Thymus (tissue), 11 donors: ENCODE results near the gene SLC12A1. TPM values are rescaled to one million over a fixed set of nuclear protein-coding genes. Genes with fewer than 3 reads are reported as not detected.

Experiments
- DNase-seq, 9 donors: peaks; one replicate each; pipeline ENCODE4 v3.0.0-alpha.2; 2013; ENCODE audit warnings: low spot score in 9 of 9, low read depth in 6 of 9, missing footprints in 1 of 9
- H3K27ac ChIP-seq, 2 donors: one replicate each; pipeline ENCODE4 v1.5.1; 2013; ENCODE audit warnings: control low read depth in 1 of 2, low read depth in 1 of 2, low read length in 1 of 2, mild to moderate bottlenecking in 1 of 2, moderate library complexity in 1 of 2
- H3K27me3 ChIP-seq, 2 donors: one replicate each; pipeline ENCODE4 v1.5.1; 2013; ENCODE audit warnings: low read length in 1 of 2; ENCODE audit not compliant: control insufficient read depth in 2 of 2, insufficient read depth in 1 of 2
- H3K36me3 ChIP-seq, 2 donors: one replicate each; pipeline ENCODE4 v1.5.1; 2013; ENCODE audit warnings: low read length in 1 of 2, mild to moderate bottlenecking in 1 of 2, moderate library complexity in 1 of 2; ENCODE audit not compliant: control insufficient read depth in 2 of 2, insufficient read depth in 2 of 2
- H3K4me1 ChIP-seq, 2 donors: one replicate each; pipeline ENCODE4 v1.5.1; 2013; ENCODE audit warnings: low read length in 2 of 2; ENCODE audit not compliant: control insufficient read depth in 2 of 2, insufficient read depth in 2 of 2
- H3K4me3 ChIP-seq, 2 donors: one replicate each; pipeline ENCODE4 v1.5.1; 2013; ENCODE audit warnings: low read length in 2 of 2, control low read depth in 1 of 2, mild to moderate bottlenecking in 1 of 2
- H3K9me3 ChIP-seq, 2 donors: one replicate each; pipeline ENCODE4 v1.5.1; 2013; ENCODE audit warnings: low read length in 1 of 2, mild to moderate bottlenecking in 1 of 2; ENCODE audit not compliant: control insufficient read depth in 2 of 2, insufficient read depth in 1 of 2
- WGBS: extraction: QIAGEN DNeasy Blood & Tissue Kit; methylation state at CpG from one replicate; pipeline ENCODE4 v1.1.7; 2013; 5-methylcytosine and 5-hydroxymethylcytosine counted together
- polyA plus RNA-seq: library from polyadenylated mRNA; stranded (reverse); fragments of 200-250 nt; gene quantifications from one replicate; pipeline ENCODE4 v1.2.3, GENCODE V29; 2013
- total RNA-seq: library from RNA; stranded (reverse); fragments of 120-200 nt; gene quantifications from one replicate; pipeline ENCODE4 v1.2.4, GENCODE V29; 2013
- donor health status: healthy.

Gene SLC12A1
- total and polyA plus RNA-seq, 2 donors, result 0.05 to 0.11 TPM

DNA sequence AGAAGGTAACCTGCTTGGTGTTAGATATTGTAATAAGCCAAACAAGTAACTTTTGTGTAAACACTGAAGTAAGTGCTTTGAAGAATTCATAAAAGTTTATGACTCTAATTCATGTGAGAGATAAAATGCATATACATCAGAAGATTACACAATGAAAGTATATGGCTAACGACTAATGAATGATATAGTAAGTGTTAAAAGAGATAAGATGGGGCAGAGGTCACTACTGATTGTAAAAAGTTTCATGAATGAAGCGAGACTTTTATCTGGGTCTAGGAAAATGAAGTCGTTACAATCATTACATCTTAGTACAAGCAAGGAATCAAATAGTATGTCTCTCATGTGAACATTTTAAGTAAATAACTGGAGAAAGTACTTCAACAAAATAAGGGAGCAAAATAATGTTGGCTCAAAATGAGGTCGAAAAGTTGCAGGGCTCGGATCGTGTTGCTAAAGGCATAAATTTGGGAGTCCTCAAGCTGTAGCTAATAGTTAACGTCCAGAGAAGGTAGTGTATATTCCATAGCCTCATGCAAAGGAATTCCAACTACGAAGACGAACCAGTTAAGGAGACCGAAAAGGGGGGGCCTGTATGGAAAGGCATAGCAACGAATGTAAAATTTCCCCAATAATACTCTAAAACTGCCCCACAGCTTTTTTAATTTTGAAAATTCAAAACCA lies 124.1 kb downstream of the SLC12A1 start:
- Histone ChIP-seq H3K9me3 (no peaks in the 10 kb centered on the region), H3K27me3 (no peaks in the 10 kb centered on the region), H3K4me3 (peak overlapping the region; percentile 53 to 96), H3K36me3 (peaks cover 0 to 10% of the 10 kb centered on the region in 2 donors), H3K27ac (peak overlapping the region in 1 of 2 donors; percentile 93), H3K4me1 (peaks cover 8 to 10% of the 10 kb centered on the region in 2 donors)
- DNase-seq, result peak in 1 of 9 donors; percentile 14
- WGBS, result 29% methylated on average over 11 of the region's 11 CpGs

DNA sequence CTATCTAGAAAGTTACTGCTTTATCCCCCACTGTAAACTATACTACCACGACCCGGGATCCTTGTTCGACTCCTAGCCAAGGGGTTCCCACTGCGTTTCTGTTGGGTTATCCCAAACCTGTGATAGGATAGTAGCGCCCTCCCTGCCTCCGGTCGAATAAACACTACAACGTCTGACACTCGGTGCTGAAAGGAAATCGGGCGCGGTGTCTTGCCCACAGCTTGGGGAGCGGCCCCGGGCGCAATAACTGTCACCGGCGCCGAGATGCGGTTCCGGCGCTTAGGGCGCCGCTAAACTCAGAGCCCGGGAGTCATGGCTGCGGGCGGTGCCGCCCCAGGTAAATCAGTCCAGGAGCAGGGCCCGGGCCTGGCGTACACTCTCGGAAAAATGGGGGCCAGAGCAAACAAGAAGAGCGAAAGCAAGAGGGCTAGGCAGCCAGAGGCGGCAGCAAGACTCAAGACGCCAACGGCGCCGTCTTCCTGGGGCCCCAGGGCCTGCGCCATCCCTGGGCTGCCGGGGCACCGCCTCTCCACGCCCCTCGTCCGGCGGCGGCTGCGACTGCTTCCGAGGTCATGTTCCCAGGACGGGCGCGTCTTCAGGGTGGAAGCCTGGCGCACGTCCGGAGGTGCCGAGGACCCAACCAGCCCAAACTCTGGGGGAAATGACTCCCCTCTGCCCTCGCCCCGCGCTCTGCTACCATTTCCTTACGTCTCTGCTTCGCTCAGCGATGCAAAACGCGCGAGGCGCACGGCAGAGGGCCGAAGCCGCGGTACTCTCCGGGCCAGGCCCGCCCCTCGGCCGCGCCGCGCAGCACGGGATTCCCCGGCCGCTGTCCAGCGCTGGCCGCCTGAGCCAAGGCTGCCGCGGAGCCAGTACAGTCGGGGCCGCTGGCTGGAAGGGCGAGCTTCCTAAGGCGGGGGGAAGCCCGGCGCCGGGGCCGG lies 125.0 kb downstream of the SLC12A1 start, which contains the start of gene DUT:
Gene DUT, plus strand, starts transcription at position 575 of the 941 bp plus-strand sequence. Its CDS starts 87 bp downstream, at position 662.
- Histone ChIP-seq H3K27me3 (no peaks in the 10 kb centered on the region), H3K36me3 (peaks cover 0 to 14% of the 10 kb centered on the region in 2 donors), H3K9me3 (no peaks in the 10 kb centered on the region), H3K4me3 (peak within 1 kb of the TSS; percentile 53 to 96), H3K27ac (peak within 1 kb of the TSS; percentile 93 to 97), H3K4me1 (peaks cover 8 to 10% of the 10 kb centered on the region in 2 donors)
- under 1% methylated on average over 89 of the region's 89 CpGs for WGBS
- DNase-seq, result peak; percentile 37 to 91 (median 74)

DNA sequence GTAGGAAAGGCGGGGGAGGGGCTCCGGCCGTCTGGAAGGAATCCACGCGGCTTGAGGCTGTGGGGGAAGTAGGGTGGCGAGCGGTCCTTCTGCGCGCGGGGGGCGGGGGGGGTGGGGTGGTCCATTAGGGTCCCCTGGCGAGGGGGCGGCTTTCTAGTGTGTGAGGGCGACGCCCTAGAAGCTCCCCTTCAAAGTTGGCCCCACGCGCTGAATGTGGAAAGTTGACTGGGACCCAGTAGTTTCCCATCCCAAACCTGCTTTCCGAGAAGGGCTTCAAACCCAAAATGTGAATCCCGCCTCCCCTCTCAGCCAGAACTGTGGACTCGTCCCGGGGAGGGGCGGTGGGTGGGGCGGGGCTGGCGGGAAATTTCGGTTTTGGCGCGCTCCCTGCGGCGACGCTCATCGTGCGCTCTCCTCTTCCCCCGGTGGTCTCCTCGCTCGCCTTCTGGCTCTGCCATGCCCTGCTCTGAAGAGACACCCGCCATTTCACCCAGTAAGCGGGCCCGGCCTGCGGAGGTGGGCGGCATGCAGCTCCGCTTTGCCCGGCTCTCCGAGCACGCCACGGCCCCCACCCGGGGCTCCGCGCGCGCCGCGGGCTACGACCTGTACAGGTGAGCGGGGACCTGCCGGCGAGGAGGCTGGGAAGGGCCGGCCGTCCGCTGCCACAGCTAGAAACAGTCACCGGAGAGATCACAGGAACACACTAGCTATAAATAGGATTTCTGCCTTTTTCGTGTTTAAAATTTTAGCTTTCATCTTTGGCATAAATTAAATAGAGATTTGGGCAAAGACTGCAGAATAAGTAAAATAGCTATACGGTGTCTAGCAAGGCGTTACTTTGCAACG lies 125.9 kb downstream of the SLC12A1 start:
- under 1% methylated on average over 64 of the region's 64 CpGs for WGBS
- H3K4me3 ChIP-seq, result peak overlapping the region; percentile 53 to 96

DNA sequence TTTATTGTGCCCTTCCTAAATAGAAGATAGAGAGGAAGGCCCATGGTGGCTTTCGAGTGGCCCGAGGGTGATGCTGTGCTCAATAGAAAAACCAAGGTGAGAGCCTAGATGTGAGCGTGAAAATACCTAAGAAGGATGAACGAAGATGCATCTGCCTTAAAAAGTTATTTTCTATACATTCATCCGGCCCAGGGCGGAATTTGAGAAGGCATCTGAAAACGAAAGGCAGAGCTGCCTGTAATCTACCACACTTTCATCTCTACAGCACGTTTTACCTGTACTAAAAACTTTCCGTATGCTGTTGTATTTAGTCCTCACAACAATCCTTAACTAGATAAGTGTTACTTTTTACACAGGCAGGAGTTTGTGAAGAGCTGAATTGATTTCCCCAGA lies 126.5 kb downstream of the SLC12A1 start:
- peak in 4 of 9 donors; percentile 6 to 51 (median 24) for DNase-seq
- H3K36me3 ChIP-seq, result peaks cover 5 to 27% of the 10 kb centered on the region in 2 donors
- WGBS, result 26% methylated on average over 9 of the region's 9 CpGs
- peaks cover 8 to 10% of the 10 kb centered on the region in 2 donors for H3K4me1 ChIP-seq
- no peaks in the 10 kb centered on the region for H3K9me3 ChIP-seq
- peak overlapping the region; percentile 53 to 96 for H3K4me3 ChIP-seq
- H3K27ac ChIP-seq, result peak overlapping the region in 1 of 2 donors; percentile 93
- no peaks in the 10 kb centered on the region for H3K27me3 ChIP-seq

More for the DNA sequence above, 125.9 kb downstream of the SLC12A1 start:
- peak overlapping the region; percentile 93 to 97 for H3K27ac ChIP-seq
- peaks cover 4 to 22% of the 10 kb centered on the region in 2 donors for H3K36me3 ChIP-seq
- no peaks in the 10 kb centered on the region for H3K9me3 ChIP-seq
- DNase-seq, result peak; percentile 37 to 86 (median 67)
- no peaks in the 10 kb centered on the region for H3K27me3 ChIP-seq
- H3K4me1 ChIP-seq, result peaks cover 8 to 10% of the 10 kb centered on the region in 2 donors

GRCh38 chr15:48333540-48333939 lies 127.4 kb downstream of the SLC12A1 start:
- Histone ChIP-seq H3K9me3 (no peaks in the 10 kb centered on the region), H3K36me3 (peaks cover 8 to 35% of the 10 kb centered on the region in 2 donors), H3K27me3 (no peaks in the 10 kb centered on the region), H3K4me1 (peaks cover 8 to 10% of the 10 kb centered on the region in 2 donors), H3K27ac (peak overlapping the region in 1 of 2 donors; percentile 7), H3K4me3 (peak overlapping the region in 1 of 2 donors; percentile 53)
- WGBS, result 54% methylated on average over 4 of the region's 4 CpGs
- no peak for DNase-seq

DNA sequence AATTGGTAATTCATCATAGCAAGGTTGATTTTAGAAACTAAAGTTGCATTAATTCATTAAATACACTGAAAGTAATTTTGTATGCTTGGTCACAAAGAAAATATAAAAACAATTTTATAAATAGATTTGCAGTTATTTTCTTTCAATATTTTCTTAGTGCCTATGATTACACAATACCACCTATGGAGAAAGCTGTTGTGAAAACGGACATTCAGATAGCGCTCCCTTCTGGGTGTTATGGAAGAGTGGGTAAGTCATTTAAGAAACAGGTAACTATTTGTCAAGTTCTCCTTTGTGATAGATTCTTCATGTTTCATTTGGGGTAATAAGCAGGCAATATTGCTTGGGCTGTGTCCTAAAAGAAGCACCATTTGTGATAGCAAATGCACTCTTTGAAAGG lies 128.2 kb downstream of the SLC12A1 start:
- Histone ChIP-seq H3K27ac (no peak overlapping the region), H3K4me1 (peaks cover 8 to 10% of the 10 kb centered on the region in 2 donors), H3K9me3 (no peaks in the 10 kb centered on the region), H3K27me3 (no peaks in the 10 kb centered on the region), H3K36me3 (peaks cover 8 to 39% of the 10 kb centered on the region in 2 donors), H3K4me3 (no peak overlapping the region)
- DNase-seq, result no peak
- 94% methylated on average over 2 of the region's 2 CpGs for WGBS

DNA sequence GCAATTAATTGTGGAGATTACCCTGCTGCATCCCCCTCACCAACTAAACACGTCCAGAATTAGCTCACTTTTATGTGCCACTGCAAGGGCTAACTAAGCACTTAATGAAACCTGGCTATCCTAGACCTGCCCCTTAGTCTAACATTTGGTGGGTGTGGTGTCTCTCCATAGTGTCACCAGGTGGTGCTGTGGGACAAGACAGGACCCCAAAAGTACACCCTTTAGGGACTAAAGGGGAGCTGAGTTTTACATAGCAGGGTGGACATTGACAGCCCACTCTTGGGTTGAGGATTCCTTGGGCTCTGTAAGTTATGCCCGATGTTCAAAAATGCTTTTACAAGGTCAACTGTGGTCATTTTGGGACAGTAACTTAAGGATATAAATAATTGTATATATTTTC lies 130.8 kb downstream of the SLC12A1 start:
- Histone ChIP-seq H3K27ac (no peak overlapping the region), H3K9me3 (no peaks in the 10 kb centered on the region), H3K4me1 (peaks cover 6% of the 10 kb centered on the region in 2 donors), H3K27me3 (no peaks in the 10 kb centered on the region), H3K4me3 (no peak overlapping the region), H3K36me3 (peaks cover 12 to 56% of the 10 kb centered on the region in 2 donors)
- peak in 3 of 9 donors; percentile 38 to 65 (median 44) for DNase-seq
- WGBS, result 93% methylated on average over 2 of the region's 2 CpGs

DNA sequence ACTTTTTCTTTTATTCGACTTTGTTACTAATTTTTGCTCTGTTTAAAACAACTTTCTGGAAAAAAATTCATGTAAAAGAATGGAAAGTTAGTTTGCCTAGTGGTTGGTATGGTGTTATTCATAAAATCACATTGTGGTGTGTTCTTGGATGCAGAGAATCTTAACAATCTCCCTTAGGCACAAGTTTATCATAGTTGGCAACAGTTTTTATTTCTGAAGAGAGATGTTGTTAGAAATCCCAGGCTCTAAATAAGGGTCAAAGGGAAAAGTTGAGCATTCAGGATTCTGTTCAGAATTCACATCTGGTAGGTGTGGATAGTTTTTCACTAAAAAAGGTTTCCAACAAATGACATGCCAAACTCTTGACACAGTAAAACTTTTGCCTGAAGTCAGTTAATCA lies 131.5 kb downstream of the SLC12A1 start:
- H3K36me3 ChIP-seq, result peaks cover 12 to 56% of the 10 kb centered on the region in 2 donors
- H3K27me3 ChIP-seq, result no peaks in the 10 kb centered on the region
- DNase-seq, result no peak
- H3K27ac ChIP-seq, result no peak overlapping the region
- no peaks in the 10 kb centered on the region for H3K9me3 ChIP-seq
- peaks cover 2% of the 10 kb centered on the region in 2 donors for H3K4me1 ChIP-seq
- 87% methylated on average over 1 of the region's 1 CpG for WGBS
- no peak overlapping the region for H3K4me3 ChIP-seq
